ENCODE results near the gene CTU1. TPM values are rescaled to one million over a fixed set of nuclear protein-coding genes. Genes with fewer than 3 reads are reported as not detected.

The CTU1 gene
- total RNA-seq, 2 donors from 2014 or later = 4.8 to 7.7 TPM

DNA sequence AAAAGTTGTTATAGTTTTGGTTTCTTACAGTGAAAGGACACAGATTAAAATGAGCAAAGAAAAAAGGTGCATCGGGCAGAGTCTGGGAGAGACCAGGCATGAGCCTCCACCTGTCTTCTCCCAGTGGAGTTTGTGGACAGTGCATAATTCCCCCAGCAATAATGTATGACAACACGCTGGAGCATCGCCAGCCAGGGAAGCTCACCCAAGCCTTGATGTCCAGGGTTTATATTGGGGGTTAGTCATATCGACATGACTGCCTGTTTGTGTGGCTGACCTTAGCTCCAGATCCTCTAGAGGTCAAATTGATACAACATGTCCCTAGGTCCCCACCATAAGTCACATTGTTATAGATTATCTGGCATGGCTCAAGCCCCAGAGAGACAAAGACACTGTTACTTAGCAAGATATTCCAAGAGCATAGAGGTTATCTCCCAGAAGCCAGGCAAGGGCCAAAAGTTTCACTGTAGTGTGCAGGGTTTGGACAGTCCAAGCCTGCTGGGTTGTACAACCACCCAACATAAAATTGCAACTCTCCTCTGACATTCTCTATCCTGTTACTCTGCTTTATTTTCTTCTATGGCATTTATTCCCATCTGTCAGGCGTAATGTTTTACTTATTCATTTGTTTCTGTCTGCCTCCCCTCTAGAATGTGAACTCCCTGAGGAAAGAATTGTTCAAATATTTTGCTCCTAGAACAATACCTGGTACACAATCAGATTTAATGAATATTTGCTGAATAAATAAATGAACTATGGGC is 37.7 kb downstream of the CTU1 start:
- TF ChIP-seq, protein P1, sequence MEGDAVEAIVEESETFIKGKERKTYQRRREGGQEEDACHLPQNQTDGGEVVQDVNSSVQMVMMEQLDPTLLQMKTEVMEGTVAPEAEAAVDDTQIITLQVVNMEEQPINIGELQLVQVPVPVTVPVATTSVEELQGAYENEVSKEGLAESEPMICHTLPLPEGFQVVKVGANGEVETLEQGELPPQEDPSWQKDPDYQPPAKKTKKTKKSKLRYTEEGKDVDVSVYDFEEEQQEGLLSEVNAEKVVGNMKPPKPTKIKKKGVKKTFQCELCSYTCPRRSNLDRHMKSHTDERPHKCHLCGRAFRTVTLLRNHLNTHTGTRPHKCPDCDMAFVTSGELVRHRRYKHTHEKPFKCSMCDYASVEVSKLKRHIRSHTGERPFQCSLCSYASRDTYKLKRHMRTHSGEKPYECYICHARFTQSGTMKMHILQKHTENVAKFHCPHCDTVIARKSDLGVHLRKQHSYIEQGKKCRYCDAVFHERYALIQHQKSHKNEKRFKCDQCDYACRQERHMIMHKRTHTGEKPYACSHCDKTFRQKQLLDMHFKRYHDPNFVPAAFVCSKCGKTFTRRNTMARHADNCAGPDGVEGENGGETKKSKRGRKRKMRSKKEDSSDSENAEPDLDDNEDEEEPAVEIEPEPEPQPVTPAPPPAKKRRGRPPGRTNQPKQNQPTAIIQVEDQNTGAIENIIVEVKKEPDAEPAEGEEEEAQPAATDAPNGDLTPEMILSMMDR (IDR thresholded peaks at IDR 0.05) = no peak
- peaks cover 0 to 2% of the 10 kb centered on the region in 2 donors for H3K4me1 ChIP-seq
- H3K4me3 ChIP-seq = no peak overlapping the region
- H3K36me3 ChIP-seq = no peaks in the 10 kb centered on the region
- no peaks in the 10 kb centered on the region for H3K27me3 ChIP-seq
- no peak overlapping the region for H3K27ac ChIP-seq
- no peak for DNase-seq (ENCODE audit: low spot score)
- H3K9me3 ChIP-seq = peaks cover 0 to 17% of the 10 kb centered on the region in 2 donors

- H3K36me3 ChIP-seq = no peaks in the 10 kb centered on the region
- H3K27ac ChIP-seq = no peak overlapping the region
- no peaks in the 10 kb centered on the region for H3K9me3 ChIP-seq
- H3K27me3 ChIP-seq = peaks cover 0 to 6% of the 10 kb centered on the region in 2 donors
- no peak for DNase-seq (ENCODE audit: low spot score)
- H3K4me3 ChIP-seq = no peak overlapping the region
- TF ChIP-seq, protein P1 (IDR thresholded peaks at IDR 0.05) = no peak
- H3K4me1 ChIP-seq = peaks cover 0 to 14% of the 10 kb centered on the region in 2 donors
Observed at GRCh38 chr19:51066393-51067186, 41.6 kb downstream of the CTU1 start.

GRCh38 chr19:51065221-51065960 is 42.8 kb downstream of the CTU1 start:
- Histone ChIP-seq H3K27ac (no peak overlapping the region), H3K4me3 (peak overlapping the region in 1 of 2 donors; percentile 46)

DNA sequence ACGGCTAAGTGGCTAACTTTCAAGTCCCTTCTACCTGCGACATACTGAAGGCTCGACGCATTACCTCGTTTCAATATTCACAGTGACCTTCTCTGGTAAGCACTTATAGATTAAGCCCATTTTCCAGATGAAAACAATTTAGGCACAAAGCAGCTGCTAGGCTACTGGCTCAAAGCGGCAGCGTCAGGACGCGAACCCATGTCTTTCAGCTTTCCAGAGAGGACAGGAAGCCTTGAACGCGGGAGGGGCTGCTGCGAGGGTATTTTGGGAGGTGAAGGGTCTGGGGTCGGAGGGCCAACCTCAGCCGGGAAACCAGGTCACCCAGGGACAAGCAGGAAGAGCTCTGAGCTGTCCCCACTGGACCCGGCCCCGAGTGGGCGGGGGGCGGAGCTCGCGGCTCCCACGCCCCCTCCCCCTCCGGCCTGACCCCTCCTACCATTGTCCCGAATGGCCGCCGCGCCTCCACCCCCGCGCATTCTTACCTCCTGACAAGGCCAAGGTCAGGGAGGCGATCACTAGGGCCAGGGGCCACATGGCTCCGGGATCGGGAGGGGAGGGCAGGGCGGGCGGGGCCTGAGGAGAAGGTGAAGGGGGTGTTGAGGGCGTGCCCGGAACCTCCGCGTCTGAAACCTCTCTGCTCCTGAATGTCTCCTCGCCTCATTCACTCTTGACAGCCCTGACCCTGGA is 43.5 kb downstream of the CTU1 start, which contains the start of gene KLK13:
TSS of gene KLK13 (minus strand) at position 559 of the 687 bp plus-strand sequence. CDS start at position 534, 25 bp downstream.
- no peak for DNase-seq (ENCODE audit: low spot score)
- H3K27ac ChIP-seq = no peak within 1 kb of the TSS

More at GRCh38 chr19:51065221-51065960, 42.8 kb downstream of the CTU1 start:
- TF ChIP-seq, protein P1 (IDR thresholded peaks at IDR 0.05) = no peak
- DNase-seq (ENCODE audit: low spot score) = no peak
- Histone ChIP-seq H3K9me3 (no peaks in the 10 kb centered on the region), H3K27me3 (peaks cover 0 to 6% of the 10 kb centered on the region in 2 donors), H3K4me1 (peaks cover 0 to 14% of the 10 kb centered on the region in 2 donors), H3K36me3 (no peaks in the 10 kb centered on the region)

More for the DNA sequence above, 43.5 kb downstream of the CTU1 start, which contains the start of gene KLK13:
- TF ChIP-seq, protein P1 (IDR thresholded peaks at IDR 0.05) = no peak
- no peaks in the 10 kb centered on the region for H3K36me3 ChIP-seq
- no peaks in the 10 kb centered on the region for H3K9me3 ChIP-seq
- H3K4me1 ChIP-seq = peaks cover 0 to 14% of the 10 kb centered on the region in 2 donors
- peaks cover 0 to 6% of the 10 kb centered on the region in 2 donors for H3K27me3 ChIP-seq
- H3K4me3 ChIP-seq = peak within 1 kb of the TSS in 1 of 2 donors; percentile 46

Measured in right atrium auricular region (tissue), 2 donors.